Body of pancreas (tissue), 4 donors: ENCODE data around the gene ABLIM3.

ENCODE experiments used
- CTCF ChIP-seq, 7 experiments: fragments of 450-650 bp in 4 of 7; fragments of 200-600 bp in 3 of 7; sonication (generic) in 3 of 7; IDR thresholded peaks; one replicate each; pipeline ENCODE4 v1.5.1; 2016 to 2019; ENCODE audit warnings: antibody characterized with exemption in 7 of 7
- POLR2A ChIP-seq, 3 donors: fragments of 450-650 bp; IDR thresholded peaks; one replicate each; pipeline ENCODE4 v1.6.1; 2016; ENCODE audit warnings: antibody characterized with exemption in 3 of 3, mild to moderate bottlenecking in 2 of 3

GRCh38 chr5:149273950-149274349 is 132.7 kb downstream of the ABLIM3 start:
- TF ChIP-seq CTCF (IDR thresholded peaks at IDR 0.05) (no peak), POLR2A (IDR thresholded peaks at IDR 0.05) (no peak)
